BJ (cell line): ENCODE measurements around the gene LAPTM5. TPM values are rescaled to one million over a fixed set of nuclear protein-coding genes. Genes with fewer than 3 reads are reported as not detected.

ENCODE experiments used
- CTCF ChIA-PET: fragments of 350-600 bp; formaldehyde crosslinking; extraction: SDS; loops from one replicate; lab custom pipeline; 2021; ENCODE audit warnings: antibody characterized with exemption, inconsistent platforms; lab: Yijun Ruan, JAX
- POLR2A ChIA-PET: fragments of 300-600 bp; sonication (Branson Sonifier 250); formaldehyde crosslinking; extraction: SDS; loops from one replicate; lab custom pipeline; 2021; ENCODE audit warnings: antibody characterized with exemption; lab: Charles Lee
- DNase-seq: peaks from one replicate; pipeline ENCODE4 v3.0.0-alpha.2; 2011; ENCODE audit warnings: low read depth
- H3K27me3 ChIP-seq: 2 replicates; pipeline ENCODE4 v1.6.0; 2011; ENCODE audit warnings: low read length; ENCODE audit not compliant: control insufficient read depth, insufficient read depth
- H3K36me3 ChIP-seq: 2 replicates; pipeline ENCODE4 v1.5.1; 2011; ENCODE audit warnings: low read length; ENCODE audit not compliant: control insufficient read depth, insufficient read depth
- H3K4me3 ChIP-seq: 2 replicates; pipeline ENCODE4 v1.5.1; 2011; ENCODE audit warnings: low read depth, mild to moderate bottlenecking, control low read depth, low read length
- polyA plus RNA-seq: library from polyadenylated mRNA; depleted of rRNA; stranded (reverse); fragments of >200 nt; gene quantifications from 2 replicates; pipeline ENCODE4 v1.2.3, GENCODE V29; 2011
- TF ChIP-seq, protein P1 (sequence below): IDR thresholded peaks from 2 replicates; pipeline ENCODE4 v1.5.1; 2011; ENCODE audit warnings: low read depth, mild to moderate bottlenecking, control low read depth, inconsistent platforms, low read length, moderate library complexity; ENCODE audit not compliant: insufficient read depth

LAPTM5 gene
- polyA plus RNA-seq, 1 experiment, result 2.1 TPM

DNA sequence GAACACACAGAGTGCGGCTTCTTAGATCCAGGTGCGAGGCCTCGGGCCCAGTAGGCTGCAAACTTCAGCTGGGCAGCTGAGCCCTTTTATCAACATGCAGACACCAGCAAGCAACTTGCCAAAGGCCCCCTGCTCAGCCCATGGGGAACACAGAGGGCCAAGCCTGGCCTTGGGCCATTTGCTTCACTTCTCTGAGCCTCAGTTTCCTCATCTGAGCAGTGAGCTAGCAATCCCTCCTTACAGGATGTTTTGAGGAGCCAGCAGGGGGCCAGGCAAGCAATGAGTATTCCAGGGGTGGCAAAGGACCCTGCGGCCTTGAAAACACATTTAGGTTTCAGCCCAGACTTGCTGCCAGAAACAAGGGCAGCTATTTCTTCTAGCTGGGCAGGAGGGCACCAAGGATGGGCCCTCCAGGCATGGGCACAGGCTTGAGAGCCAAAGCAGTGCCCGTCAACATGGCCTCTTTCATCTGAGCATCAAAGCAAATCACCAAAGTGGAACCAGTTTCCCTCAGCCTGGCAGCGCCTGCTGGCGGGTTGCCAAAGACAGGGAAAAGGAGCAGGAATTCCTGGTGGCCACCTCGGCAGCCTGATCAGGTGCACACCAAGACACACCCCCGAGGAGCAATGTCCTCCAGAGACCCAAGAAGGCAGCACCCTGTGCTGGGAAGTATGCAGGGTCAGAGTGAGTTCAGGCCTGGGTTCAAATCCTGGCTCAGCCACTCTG, 35.6 kb downstream of the LAPTM5 start:
- Histone ChIP-seq H3K27me3 (no peaks in the 10 kb centered on the region), H3K4me3 (no peak overlapping the region), H3K36me3 (peaks cover 3% of the 10 kb centered on the region; the same call in 1 of the 2 replicates)
- ChIA-PET POLR2A (no interaction called here), CTCF (interaction anchor here (1.0 to 5.0 kb wide), 4 partner anchors 8 to 191 kb away, joined by 4 to 354 read pairs (median 48); no protein-coding TSS in a partner anchor)
- TF ChIP-seq, protein P1, sequence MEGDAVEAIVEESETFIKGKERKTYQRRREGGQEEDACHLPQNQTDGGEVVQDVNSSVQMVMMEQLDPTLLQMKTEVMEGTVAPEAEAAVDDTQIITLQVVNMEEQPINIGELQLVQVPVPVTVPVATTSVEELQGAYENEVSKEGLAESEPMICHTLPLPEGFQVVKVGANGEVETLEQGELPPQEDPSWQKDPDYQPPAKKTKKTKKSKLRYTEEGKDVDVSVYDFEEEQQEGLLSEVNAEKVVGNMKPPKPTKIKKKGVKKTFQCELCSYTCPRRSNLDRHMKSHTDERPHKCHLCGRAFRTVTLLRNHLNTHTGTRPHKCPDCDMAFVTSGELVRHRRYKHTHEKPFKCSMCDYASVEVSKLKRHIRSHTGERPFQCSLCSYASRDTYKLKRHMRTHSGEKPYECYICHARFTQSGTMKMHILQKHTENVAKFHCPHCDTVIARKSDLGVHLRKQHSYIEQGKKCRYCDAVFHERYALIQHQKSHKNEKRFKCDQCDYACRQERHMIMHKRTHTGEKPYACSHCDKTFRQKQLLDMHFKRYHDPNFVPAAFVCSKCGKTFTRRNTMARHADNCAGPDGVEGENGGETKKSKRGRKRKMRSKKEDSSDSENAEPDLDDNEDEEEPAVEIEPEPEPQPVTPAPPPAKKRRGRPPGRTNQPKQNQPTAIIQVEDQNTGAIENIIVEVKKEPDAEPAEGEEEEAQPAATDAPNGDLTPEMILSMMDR, result no peak
- no peak for DNase-seq

DNA sequence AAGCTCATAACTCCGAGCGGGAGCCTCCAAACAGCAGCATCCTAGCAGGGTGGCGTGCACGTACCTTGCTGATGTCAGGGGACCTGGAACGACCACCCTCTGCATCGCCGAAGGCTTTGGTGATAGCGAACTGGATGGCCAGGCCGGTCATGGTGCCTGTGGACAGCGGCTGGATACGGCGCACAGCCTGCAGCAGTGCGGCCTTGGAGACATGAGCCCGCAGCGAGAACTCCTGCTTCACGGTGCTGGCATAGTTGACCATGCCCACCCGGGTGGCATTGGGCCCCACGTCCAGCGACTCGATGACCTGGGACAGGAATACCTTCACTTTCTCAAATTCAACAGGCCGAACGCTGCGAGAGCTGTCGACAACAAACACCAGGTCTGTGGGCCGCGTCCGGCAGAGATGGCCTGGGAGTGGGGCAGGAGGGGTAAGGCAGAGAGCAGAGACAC, 36.2 kb downstream of the LAPTM5 start:
- POLR2A ChIA-PET, result no interaction called here
- H3K27me3 ChIP-seq, result no peaks in the 10 kb centered on the region
- TF ChIP-seq, protein P1, result no peak
- no peak for DNase-seq
- peaks cover 3% of the 10 kb centered on the region; the same call in 1 of the 2 replicates for H3K36me3 ChIP-seq
- H3K4me3 ChIP-seq, result no peak overlapping the region
- CTCF ChIA-PET, result interaction anchor here (1.0 to 5.0 kb wide), 4 partner anchors 9 to 191 kb away, joined by 4 to 354 read pairs (median 48); no protein-coding TSS in a partner anchor

DNA sequence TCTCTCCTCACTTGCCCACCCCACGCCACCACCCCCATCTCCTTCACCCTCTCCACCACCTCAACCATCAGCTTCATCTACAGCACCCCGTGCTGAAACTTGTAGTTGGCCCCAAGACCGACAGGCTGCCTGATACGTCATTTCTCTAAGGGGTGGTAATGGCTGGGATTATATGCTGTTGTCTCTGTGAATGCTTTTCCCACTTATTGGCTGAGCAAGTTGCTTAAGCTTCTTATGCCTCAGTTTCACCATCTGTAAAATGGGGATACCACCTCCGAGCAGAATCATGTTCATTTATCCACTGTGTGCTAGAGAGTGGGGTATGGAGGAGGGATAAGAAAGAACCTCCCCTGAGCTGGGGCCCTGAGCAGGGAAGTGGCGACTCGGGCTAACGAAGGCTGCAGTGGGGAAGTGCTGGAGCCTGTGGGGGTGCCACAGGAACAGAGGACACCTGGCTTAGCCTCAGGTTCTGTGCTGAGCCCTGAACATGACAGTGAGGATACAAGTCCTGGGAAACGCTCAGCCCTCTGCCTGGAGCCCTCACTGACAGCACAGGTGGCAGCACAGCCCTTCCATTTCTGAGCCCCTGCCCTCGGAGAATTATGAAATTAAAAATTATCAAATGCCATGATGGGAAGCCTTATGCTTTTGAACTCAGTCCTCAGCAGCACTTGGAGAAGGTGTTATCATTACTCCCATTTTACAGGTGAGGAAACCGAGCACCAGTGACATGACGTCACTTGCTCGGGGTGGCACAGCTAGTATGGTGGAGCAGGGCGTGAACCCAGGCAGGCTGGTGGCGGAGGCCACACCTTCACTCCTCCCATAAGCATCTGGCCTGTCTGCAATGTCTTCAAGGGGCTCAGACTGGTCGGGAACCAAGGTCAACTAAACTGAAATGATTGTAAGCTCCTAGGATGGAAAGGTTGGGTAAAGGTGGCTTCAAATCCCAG, 37.0 kb downstream of the LAPTM5 start:
- TF ChIP-seq, protein P1, result no peak
- ChIA-PET CTCF (interaction anchor here (0.6 to 5.0 kb wide), 17 partner anchors 9 to 237 kb away, joined by 3 to 354 read pairs (median 5); partner anchors contain the start of gene LAPTM5), POLR2A (no interaction called here)
- DNase-seq, result no peak
- H3K4me3 ChIP-seq, result no peak overlapping the region
- H3K36me3 ChIP-seq, result peaks cover 3% of the 10 kb centered on the region; the same call in 1 of the 2 replicates
- no peaks in the 10 kb centered on the region for H3K27me3 ChIP-seq

DNA sequence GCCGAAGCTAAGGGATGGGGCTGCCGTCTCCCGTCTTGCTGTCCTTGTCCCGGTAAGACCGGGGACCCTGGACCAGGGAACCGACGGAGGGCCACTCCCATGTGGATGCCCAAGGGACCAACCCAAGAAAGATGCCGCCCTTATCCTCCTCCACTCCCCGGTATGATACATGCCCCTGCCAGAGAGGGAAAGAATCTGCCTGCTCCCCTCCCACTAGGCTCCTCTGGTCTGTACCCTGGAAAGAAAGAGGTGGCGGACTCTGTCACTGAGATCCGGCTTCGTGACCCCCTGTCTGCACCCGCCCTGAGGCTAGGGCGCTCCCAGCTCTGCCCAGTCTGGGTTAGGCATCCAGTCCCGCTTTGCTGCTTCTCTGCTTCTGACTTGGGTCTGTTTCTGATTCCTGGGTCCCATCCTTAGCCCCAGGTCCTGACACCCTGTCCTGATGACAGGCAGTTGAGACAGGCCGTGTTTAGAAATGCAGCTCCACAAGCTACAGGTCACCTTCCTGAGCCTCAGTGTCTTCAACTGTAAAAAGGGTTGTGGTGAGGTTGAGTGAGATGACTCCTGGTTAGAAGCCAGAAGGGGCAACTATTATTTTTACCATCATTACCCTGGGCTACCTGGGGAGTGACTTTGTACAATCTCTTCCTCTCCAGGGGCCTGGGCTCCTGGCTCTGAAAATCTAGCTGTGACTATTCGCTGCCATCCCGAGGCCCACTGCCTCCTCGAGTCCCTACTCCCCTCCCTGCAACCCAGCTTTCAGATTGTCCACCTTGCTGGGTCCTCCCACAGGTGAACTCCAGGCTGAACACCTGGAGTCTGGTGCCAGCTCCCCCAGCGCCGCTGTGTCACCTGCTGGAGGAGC, 37.9 kb downstream of the LAPTM5 start:
- POLR2A ChIA-PET, result interaction anchor here (1.9 kb wide), 1 partner anchor 60 kb away, joined by 9 read pairs; no protein-coding TSS in a partner anchor
- Histone ChIP-seq H3K4me3 (peak overlapping the region; percentile 46), H3K27me3 (no peaks in the 10 kb centered on the region; the same call in 1 of the 2 replicates), H3K36me3 (peaks cover 3% of the 10 kb centered on the region; the same call in 1 of the 2 replicates)
- CTCF ChIA-PET, result interaction anchor here (0.6 to 5.0 kb wide), 32 partner anchors 9 to 1904 kb away, joined by 3 to 354 read pairs (median 4); partner anchors contain the start of gene LAPTM5
- TF ChIP-seq, protein P1, result no peak
- DNase-seq, result no peak
